Naive thymus-derived CD8-positive, alpha-beta T cell (primary cell): Measurements from ENCODE around the gene C12orf75. TPM values are rescaled to one million over a fixed set of nuclear protein-coding genes. Genes with fewer than 3 reads are reported as not detected.
"Not testable (repeated sequence)": the region's sequence is repeated elsewhere in the genome, so short reads cannot be mapped to it uniquely, and the experiment has no call there.

Experiments used
- ATAC-seq, 2 donors: fragments of 150-1000 bp; cut with Tn5 transposase in 1 of 2; sonication (Bioruptor Pico), chemical (Tn5 transposase) in 1 of 2; 1 replicate in 1 of 2; 2 replicates in 1 of 2; pipeline ENCODE4 v1.10.0; 2021; ENCODE audit warnings: mild to moderate bottlenecking in 2 of 2, moderate library complexity in 2 of 2
- POLR2A ChIA-PET: fragments of 350-600 bp; sonication (Branson Sonifier 250); formaldehyde crosslinking; loops from one replicate; lab custom pipeline; 2021; ENCODE audit warnings: antibody characterized with exemption; lab: Charles Lee
- DNase-seq, 10 donors: peaks; one replicate each; pipeline versions ENCODE4 v3.0.0 to v3.0.0-alpha.2; 2020 to 2022
- H3K27ac Mint-ChIP-seq, 10 donors: one replicate each; pipeline ENCODE4 v1.8.0; 2020 to 2022; ENCODE audit warnings: mild to moderate bottlenecking in 10 of 10, mixed read lengths in 10 of 10, moderate library complexity in 4 of 10, inconsistent platforms in 1 of 10
- H3K27me3 Mint-ChIP-seq, 5 donors: one replicate each; pipeline ENCODE4 v1.8.0; 2021 to 2022; ENCODE audit warnings: mixed read lengths in 5 of 5
- H3K36me3 Mint-ChIP-seq, 3 donors: one replicate each; pipeline ENCODE4 v1.8.0; 2020 to 2022; ENCODE audit warnings: mixed read lengths in 3 of 3, mild to moderate bottlenecking in 2 of 3, inconsistent platforms in 1 of 3
- H3K4me1 Mint-ChIP-seq, 4 donors: one replicate each; pipeline ENCODE4 v1.8.0; 2021 to 2022; ENCODE audit warnings: mixed read lengths in 4 of 4
- H3K4me3 Mint-ChIP-seq, 10 donors: one replicate each; pipeline ENCODE4 v1.8.0; 2020 to 2022; ENCODE audit warnings: mild to moderate bottlenecking in 10 of 10, mixed read lengths in 10 of 10, moderate library complexity in 6 of 10, inconsistent platforms in 1 of 10
- H3K9me3 Mint-ChIP-seq, 9 donors: one replicate each; pipeline ENCODE4 v1.8.0; 2020 to 2022; ENCODE audit warnings: mixed read lengths in 9 of 9, mild to moderate bottlenecking in 3 of 9, inconsistent platforms in 1 of 9, moderate library complexity in 1 of 9
- polyA plus RNA-seq, 3 donors: library from polyadenylated mRNA; unstranded; fragments of 300-500 nt; fragmentation: Illumina TruSeq; gene quantifications; one replicate each; pipeline ENCODE4 v1.2.3, GENCODE V29; 2021
- total RNA-seq, 8 experiments: library from RNA in 2 of 8; stranded (reverse) in 2 of 8; gene quantifications; one replicate each; pipeline ENCODE4 v1.2.3 and lab custom pipeline; 2021 to 2026

Gene C12orf75
- total and polyA plus RNA-seq, 5 experiments from 2014 or later = 6.1 to 130 (median 33.8) TPM

DNA sequence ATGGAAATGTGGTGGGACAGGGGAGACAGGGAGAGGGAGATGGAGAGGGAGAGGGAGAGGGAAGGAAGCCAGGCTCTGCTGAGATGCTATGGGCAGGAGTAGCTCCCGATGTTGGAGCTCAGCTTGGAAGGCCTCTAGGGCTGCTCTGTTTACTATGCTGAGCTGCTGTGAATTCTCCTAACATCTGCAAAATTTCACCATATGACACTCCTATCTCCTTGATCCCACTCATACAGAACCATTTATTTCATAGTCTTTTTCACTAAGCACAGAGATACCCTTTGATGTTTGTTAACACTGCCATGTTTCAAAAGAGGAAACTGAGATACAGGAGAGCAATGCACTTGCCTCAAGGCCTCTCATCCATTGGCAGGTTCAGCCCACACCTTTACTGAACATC, 60.7 kb downstream of the C12orf75 start:
- Mint-ChIP-seq H3K9me3 (no peaks in the 10 kb centered on the region), H3K4me1 (peaks cover 0 to 6% (median 0%) of the 10 kb centered on the region in 4 donors), H3K27ac (peak overlapping the region in 2 of 10 donors; percentile 2 to 39), H3K36me3 (no peaks in the 10 kb centered on the region), H3K4me3 (no peak overlapping the region), H3K27me3 (peaks cover 0 to 2% (median 0%) of the 10 kb centered on the region in 5 donors)
- DNase-seq (no peak), ATAC-seq (no peak)
- POLR2A ChIA-PET = no interaction called here

DNA sequence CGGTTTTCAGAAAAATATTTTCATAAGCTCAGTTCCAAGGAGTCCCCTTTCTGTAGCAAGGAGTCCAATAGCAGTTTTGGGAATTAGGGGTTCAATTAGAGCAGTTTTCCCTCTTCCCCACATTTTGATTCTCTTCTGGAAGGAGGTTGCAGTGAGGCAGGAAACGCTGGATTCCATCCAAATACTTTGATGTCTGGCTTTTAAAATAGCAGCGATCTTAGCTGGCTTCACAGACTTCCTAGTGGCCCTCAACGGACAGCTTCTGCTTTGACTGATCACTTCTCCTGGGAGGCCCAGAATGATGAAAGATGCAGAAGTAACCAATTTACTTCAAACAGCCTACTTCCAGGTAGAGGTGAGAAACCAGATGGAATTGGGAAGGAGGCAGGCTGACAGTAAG, 63.1 kb downstream of the C12orf75 start:
- no peak for ATAC-seq
- Mint-ChIP-seq H3K27ac (no peak overlapping the region), H3K4me1 (peaks cover 0 to 6% (median 0%) of the 10 kb centered on the region in 4 donors), H3K9me3 (peaks cover 0 to 11% (median 4%) of the 10 kb centered on the region in 9 donors), H3K4me3 (no peak overlapping the region), H3K27me3 (peaks cover 0 to 2% (median 0%) of the 10 kb centered on the region in 5 donors), H3K36me3 (peaks cover 0 to 11% (median 6%) of the 10 kb centered on the region in 3 donors)
- POLR2A ChIA-PET = no interaction called here
- DNase-seq = no peak

DNA sequence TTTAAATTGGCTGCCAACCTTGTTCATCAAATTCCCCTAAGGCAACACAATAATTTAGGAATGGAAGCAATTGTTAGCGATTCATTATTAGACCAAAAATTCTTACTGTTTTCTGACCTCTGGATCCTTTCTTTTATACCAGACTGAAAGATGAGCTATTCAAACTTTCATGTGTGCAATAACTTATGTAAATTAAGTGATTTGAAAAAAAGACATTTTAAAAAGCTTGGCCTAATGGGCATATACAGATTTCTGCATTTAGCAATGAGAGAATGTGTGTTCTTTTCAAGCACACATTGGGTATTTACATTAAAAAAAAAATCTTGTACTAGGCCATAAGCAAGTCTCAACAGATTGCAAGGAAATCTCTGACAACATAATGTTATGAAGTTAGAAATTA, 65.5 kb downstream of the C12orf75 start:
- Mint-ChIP-seq H3K27ac (no peak overlapping the region), H3K36me3 (peaks cover 0 to 15% (median 11%) of the 10 kb centered on the region in 3 donors), H3K4me3 (no peak overlapping the region), H3K4me1 (peaks cover 0 to 6% (median 0%) of the 10 kb centered on the region in 4 donors), H3K27me3 (peaks cover 0 to 2% (median 0%) of the 10 kb centered on the region in 5 donors), H3K9me3 (peaks cover 0 to 17% (median 9%) of the 10 kb centered on the region in 9 donors)
- no peak for DNase-seq
- ATAC-seq = no peak
- POLR2A ChIA-PET = no interaction called here

DNA sequence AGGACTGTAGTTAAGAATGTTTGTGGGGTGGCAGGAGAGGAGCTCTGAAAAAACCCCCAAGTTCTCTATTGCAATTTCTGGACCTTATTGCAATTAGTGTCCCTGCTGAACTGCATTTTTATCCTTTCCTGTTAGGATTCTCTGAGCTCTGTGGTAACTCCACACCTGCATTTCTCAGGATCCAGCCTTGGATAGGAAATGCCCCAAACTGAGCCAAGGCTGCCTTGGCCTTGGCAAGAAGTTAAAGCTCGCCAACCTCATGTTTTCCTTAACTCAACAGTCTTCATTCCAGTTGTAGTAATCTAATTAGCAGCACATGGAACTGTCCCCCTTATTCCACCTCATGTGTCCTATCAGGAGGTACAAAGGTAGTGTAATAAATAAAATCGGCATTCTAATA, 66.5 kb downstream of the C12orf75 start:
- H3K9me3 Mint-ChIP-seq = peaks cover 0 to 17% (median 9%) of the 10 kb centered on the region in 9 donors
- POLR2A ChIA-PET = no interaction called here
- no peaks in the 10 kb centered on the region for H3K4me1 Mint-ChIP-seq
- H3K27ac Mint-ChIP-seq = no peak overlapping the region
- no peak overlapping the region for H3K4me3 Mint-ChIP-seq
- no peak for ATAC-seq
- peaks cover 0 to 15% (median 11%) of the 10 kb centered on the region in 3 donors for H3K36me3 Mint-ChIP-seq
- DNase-seq = no peak
- H3K27me3 Mint-ChIP-seq = peaks cover 0 to 2% (median 0%) of the 10 kb centered on the region in 5 donors

DNA sequence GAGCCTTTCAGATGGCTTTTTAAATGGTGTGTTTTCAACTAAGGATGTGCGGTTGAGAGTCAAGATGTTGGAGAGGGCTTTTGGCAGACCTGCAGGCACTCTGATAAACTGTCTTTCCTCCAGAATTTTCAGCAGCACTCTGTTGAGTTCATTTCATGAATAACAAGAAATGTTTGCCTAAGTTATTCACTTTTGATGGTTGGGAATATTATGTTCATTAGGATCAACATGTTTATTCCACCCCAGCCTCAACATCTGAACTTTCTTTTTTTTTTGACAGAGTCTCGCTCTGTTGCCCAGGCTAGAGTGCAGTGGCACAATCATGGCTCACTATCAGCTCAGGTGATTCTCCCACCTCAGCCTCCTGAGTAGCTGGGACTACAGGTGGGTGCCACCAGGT, 68.4 kb downstream of the C12orf75 start:
- Mint-ChIP-seq H3K4me3 (no peak overlapping the region), H3K27ac (no peak overlapping the region), H3K36me3 (peaks cover 0 to 15% (median 11%) of the 10 kb centered on the region in 3 donors), H3K9me3 (peaks cover 0 to 17% (median 9%) of the 10 kb centered on the region in 9 donors), H3K27me3 (no peaks in the 10 kb centered on the region), H3K4me1 (peaks cover 0 to 3% (median 0%) of the 10 kb centered on the region in 4 donors)
- POLR2A ChIA-PET = no interaction called here
- no peak for ATAC-seq
- no peak for DNase-seq

DNA sequence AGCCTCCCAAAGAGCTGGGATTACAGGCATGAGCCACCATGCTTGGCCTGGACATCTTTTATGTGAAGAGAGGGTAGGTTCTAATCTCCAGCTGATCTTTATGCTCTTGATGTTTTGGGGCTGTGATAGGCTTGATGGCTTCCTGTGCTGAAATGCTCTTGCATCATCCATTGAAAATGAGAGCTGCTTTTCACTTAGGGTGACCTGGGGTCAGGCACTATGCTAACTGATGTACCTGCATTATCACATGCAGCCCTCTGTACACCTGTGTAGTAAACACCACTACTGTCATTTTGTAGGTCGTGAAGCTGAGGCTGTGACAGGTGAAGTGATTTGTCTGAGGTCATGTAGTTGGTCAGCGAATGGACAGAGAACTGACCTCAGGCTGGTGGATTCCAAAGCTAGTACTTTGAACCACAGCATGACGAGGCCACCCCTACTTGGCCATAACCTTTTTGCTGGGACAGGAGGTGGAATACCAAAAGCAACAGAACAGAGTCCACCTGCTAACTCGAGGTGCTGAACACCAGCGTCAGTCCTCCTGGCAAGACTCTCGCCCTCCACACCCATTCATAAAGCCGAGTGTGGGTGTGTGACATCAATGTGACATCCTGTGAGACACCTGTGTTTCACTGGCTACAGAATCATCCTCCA, 69.1 kb downstream of the C12orf75 start:
- no peak for ATAC-seq
- H3K27me3 Mint-ChIP-seq = peaks cover 0 to 2% (median 0%) of the 10 kb centered on the region in 5 donors
- H3K4me1 Mint-ChIP-seq = peaks cover 0 to 3% (median 0%) of the 10 kb centered on the region in 4 donors
- POLR2A ChIA-PET = no interaction called here
- H3K36me3 Mint-ChIP-seq = peaks cover 0 to 15% (median 11%) of the 10 kb centered on the region in 3 donors
- H3K4me3 Mint-ChIP-seq = no peak overlapping the region
- peaks cover 0 to 20% (median 10%) of the 10 kb centered on the region in 9 donors for H3K9me3 Mint-ChIP-seq
- no peak for DNase-seq
- H3K27ac Mint-ChIP-seq = no peak overlapping the region

DNA sequence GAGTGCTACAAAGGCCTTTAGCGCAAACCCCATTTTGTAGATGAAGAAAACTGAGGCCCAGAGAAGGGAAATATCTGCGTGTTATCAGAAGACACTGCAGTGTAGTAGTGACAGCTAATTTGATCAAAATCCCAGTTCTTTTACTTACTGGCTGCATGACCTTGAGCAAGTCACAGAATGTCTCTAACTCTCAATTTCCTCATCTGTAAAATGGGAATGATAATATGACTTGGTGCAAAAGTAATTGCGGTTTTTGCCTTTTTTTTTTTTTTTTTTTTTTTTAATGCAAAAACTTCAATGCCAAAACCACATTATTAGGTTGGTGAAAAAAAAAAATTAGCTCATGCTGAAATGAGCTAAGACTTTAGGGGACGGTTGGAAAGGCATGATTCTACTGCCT, 69.7 kb downstream of the C12orf75 start:
- Mint-ChIP-seq H3K27me3 (peaks cover 0 to 2% (median 0%) of the 10 kb centered on the region in 5 donors), H3K9me3 (peaks cover 0 to 26% (median 11%) of the 10 kb centered on the region in 9 donors), H3K27ac (no peak overlapping the region), H3K4me3 (no peak overlapping the region), H3K36me3 (peaks cover 0 to 15% (median 11%) of the 10 kb centered on the region in 3 donors), H3K4me1 (peaks cover 0 to 3% (median 0%) of the 10 kb centered on the region in 4 donors)
- DNase-seq (no peak), ATAC-seq (no peak)
- POLR2A ChIA-PET = no interaction called here

DNA sequence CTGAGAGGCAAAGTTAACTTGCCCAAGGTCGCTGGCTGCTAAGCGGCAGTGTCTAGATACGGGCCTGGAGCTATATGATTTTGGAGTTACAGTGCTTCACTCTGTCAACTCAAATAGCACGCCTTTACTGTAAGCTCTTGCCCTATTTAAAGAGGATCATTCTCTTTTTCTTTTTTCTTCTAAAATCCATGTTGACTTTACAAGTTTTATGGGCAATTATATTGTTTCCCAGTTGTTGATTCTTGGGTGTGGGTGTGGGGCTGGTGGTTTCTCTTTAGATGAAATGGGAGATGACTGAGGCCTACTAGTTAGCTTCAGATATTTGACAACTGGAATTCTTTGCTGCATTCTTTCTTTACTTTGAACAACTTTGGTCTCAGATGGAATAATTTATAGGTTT, 70.7 kb downstream of the C12orf75 start:
- DNase-seq (no peak), ATAC-seq (no peak)
- H3K27ac Mint-ChIP-seq = no peak overlapping the region
- peaks cover 0 to 15% (median 11%) of the 10 kb centered on the region in 3 donors for H3K36me3 Mint-ChIP-seq
- H3K4me3 Mint-ChIP-seq = no peak overlapping the region
- POLR2A ChIA-PET = no interaction called here
- H3K4me1 Mint-ChIP-seq = peaks cover 0 to 3% (median 0%) of the 10 kb centered on the region in 4 donors
- H3K9me3 Mint-ChIP-seq = peaks cover 0 to 26% (median 11%) of the 10 kb centered on the region in 9 donors
- H3K27me3 Mint-ChIP-seq = peaks cover 0 to 2% (median 0%) of the 10 kb centered on the region in 5 donors

DNA sequence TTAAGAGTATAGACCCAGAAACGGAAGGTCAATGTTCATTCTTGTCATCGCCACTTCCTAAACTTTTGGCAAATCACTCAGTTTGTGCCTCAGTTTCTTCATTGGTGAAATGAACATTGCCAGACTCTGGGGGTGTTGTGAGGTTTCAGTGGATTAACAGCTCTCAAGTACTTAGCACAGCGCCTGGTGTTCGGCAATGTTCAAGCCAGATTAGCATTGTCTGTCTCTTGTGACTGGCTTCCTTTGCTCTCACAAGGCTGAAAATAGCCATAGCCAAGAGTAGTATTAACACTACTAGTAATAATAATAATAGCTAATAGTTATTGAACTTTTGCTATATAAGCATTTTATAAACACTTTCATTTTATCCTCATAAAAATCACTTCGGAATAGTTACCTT, 71.9 kb downstream of the C12orf75 start:
- POLR2A ChIA-PET = no interaction called here
- Mint-ChIP-seq H3K4me3 (no peak overlapping the region), H3K4me1 (peaks cover 0 to 3% (median 0%) of the 10 kb centered on the region in 4 donors), H3K27me3 (peaks cover 0 to 2% (median 0%) of the 10 kb centered on the region in 5 donors), H3K36me3 (peaks cover 0 to 15% (median 11%) of the 10 kb centered on the region in 3 donors), H3K9me3 (peaks cover 0 to 26% (median 11%) of the 10 kb centered on the region in 9 donors), H3K27ac (no peak overlapping the region)
- ATAC-seq (no peak), DNase-seq (no peak)

DNA sequence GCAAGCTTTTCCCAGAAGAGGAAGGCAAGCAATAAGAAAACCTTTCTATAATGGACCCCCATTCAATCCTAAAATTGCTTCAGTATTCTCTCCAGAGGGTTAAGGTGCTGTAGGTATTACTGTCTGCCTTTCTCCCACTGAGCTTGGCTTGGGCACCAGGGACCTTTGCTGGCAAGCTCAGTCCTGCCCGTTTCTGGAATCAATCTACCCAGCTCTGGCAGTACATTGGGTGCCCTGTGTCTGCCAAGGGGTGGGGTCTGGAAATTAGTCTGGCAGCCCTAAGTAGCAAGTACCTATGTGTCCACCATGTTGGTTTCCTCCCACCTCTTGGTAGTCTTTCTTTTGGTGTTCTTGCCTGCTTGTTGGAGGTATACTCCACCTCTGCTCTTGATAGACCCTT, 72.6 kb downstream of the C12orf75 start:
- H3K27me3 Mint-ChIP-seq = peaks cover 0 to 2% (median 0%) of the 10 kb centered on the region in 5 donors
- H3K4me3 Mint-ChIP-seq = no peak overlapping the region
- no peak overlapping the region for H3K27ac Mint-ChIP-seq
- peaks cover 0 to 9% (median 8%) of the 10 kb centered on the region in 3 donors for H3K36me3 Mint-ChIP-seq
- H3K9me3 Mint-ChIP-seq = peaks cover 0 to 25% (median 10%) of the 10 kb centered on the region in 9 donors
- H3K4me1 Mint-ChIP-seq = peaks cover 0 to 3% (median 0%) of the 10 kb centered on the region in 4 donors
- no peak for DNase-seq
- POLR2A ChIA-PET = no interaction called here
- ATAC-seq = no peak

DNA sequence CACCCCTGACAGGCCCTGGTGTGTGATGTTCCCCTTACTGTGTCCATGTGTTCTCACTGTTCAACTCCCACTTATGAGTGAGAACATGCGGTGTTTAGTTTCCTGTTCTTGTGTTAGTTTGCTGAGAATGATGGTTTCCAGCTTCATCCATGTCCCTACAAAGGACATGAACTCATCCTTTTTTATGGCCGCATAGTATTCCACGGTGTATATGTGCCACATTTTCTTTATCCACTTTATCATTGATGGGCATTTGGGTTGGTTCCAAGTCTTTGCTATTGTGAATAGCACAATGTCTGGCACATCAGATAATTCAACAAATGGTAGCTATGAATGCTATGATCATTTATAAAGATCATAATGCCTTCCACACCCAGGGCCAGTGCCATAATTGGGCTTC, 73.6 kb downstream of the C12orf75 start:
- H3K36me3 Mint-ChIP-seq, H3K4me1 Mint-ChIP-seq, ATAC-seq, POLR2A ChIA-PET, H3K27ac Mint-ChIP-seq, H3K4me3 Mint-ChIP-seq, H3K27me3 Mint-ChIP-seq, DNase-seq: not testable (repeated sequence)
- peaks cover 0 to 15% (median 2%) of the 10 kb centered on the region in 9 donors for H3K9me3 Mint-ChIP-seq

DNA sequence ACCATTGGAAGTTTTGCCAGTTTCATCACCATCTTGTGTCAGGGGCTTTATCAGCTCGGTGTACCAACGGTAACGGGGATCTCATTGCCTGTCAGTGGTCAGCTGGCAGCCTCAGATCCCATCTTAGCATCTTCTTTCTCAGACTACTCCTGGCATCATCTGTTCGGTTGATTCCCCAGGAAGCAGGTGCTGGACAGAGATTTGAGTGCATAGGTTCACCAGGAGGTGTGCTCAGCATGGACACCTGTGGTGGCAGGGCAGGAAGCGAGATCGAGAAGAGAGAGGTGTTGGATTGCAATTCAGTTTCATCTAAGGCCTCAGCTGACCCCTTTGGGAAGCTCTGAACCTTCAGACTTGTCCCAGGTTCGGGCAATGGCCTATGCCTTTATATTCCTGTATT, 76.0 kb downstream of the C12orf75 start:
- Mint-ChIP-seq H3K4me1 (peaks cover 16 to 18% (median 16%) of the 10 kb centered on the region in 4 donors), H3K27ac (no peak overlapping the region), H3K4me3 (no peak overlapping the region), H3K9me3 (peaks cover 0 to 11% (median 2%) of the 10 kb centered on the region in 9 donors), H3K36me3 (no peaks in the 10 kb centered on the region), H3K27me3 (peaks cover 0 to 2% (median 0%) of the 10 kb centered on the region in 5 donors)
- no peak for DNase-seq
- ATAC-seq = no peak
- POLR2A ChIA-PET = no interaction called here

DNA sequence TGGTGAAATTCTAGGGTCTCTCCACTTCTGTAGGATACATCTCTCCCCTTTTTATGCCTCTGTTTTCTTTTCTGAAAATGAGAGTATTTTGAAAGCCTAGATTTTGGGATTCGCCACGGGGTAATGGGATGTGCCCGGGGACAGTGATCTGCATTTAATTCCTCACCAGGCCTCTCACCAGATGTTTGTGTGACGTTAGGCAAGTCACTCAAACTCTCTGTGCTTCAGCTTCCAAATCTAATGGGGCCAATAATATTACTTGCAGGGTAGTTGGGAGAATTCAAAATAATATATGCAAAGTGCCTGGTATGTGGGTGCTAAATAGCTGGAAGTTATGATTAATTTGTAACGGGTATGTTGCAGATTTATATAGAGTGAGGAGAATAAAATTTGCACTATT, 78.8 kb downstream of the C12orf75 start:
- Mint-ChIP-seq H3K9me3 (peaks cover 0 to 9% (median 2%) of the 10 kb centered on the region in 9 donors), H3K36me3 (no peaks in the 10 kb centered on the region), H3K27me3 (peaks cover 0 to 9% (median 0%) of the 10 kb centered on the region in 5 donors), H3K4me3 (peak overlapping the region in 4 of 10 donors; percentile 70 to 80 (median 78)), H3K4me1 (peaks cover 12 to 18% (median 16%) of the 10 kb centered on the region in 4 donors), H3K27ac (peak overlapping the region in 2 of 10 donors; percentile 6 to 17)
- ATAC-seq (no peak), DNase-seq (no peak)
- POLR2A ChIA-PET = interaction anchor here (0.6 kb wide), 1 partner anchor 65 kb away, joined by 6 read pairs; no protein-coding TSS in a partner anchor
